HTERT RPE-1 (cell line): Measurements from ENCODE around the gene ADARB2.
"Not testable (repeated sequence)": the region's sequence is repeated elsewhere in the genome, so short reads cannot be mapped to it uniquely, and the experiment has no call there.

Experiments used
- in situ Hi-C: fragments of 300-500 bp; cut with MboI; formaldehyde crosslinking; loops from 4 replicates; pipeline ENCODE4 v1.14.3; 2020; ENCODE audit warnings: low sequenced_read_pairs

Gene ADARB2

DNA sequence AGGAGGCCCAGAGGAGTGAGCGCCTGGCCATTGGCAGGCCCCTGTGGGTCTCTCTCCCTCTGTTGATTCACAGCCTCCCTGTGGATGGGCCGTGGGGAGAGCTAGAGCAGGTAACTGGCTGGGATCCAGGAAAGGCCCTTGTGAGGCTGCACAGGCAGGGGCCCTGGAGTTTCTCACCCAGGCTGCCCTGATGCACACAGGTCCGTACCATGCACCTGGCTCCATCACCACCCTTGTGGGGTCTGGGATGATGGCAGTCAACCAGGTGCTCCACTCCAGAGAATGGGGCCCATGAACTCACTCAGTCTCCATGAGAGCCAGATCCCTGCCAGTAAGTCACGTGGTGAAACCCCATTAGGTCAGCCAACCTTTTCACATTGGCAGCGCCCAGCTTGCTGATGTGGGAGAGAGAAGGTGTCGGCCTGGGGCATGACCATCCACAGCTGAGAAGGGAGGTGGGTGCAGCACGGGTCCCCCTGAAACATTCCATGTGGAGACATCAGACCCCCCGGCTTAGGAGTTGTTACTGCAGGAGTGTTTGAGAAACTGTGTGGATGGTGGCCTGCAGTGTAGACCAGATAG is 320.8 kb downstream of the ADARB2 start:
- in situ Hi-C loops = no loop called here

DNA sequence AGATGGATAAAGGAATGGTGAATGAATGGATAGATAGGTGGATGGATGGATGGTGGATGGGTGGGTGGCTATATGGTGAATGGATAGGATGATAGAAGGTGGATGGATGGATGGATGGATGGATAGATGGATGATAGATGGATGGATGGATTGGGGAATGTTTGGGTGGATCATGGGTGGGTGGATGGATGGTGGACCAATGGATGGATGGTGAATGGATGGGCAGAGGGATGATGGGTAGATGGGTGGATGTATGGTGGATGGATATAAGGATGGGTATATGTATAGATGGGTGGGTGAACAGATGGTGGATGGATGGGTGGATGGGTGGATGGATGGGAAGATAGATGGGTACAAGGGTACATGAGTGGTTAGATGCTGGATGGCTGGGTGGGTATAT is 322.4 kb downstream of the ADARB2 start:
- in situ Hi-C loops = no loop called here

DNA sequence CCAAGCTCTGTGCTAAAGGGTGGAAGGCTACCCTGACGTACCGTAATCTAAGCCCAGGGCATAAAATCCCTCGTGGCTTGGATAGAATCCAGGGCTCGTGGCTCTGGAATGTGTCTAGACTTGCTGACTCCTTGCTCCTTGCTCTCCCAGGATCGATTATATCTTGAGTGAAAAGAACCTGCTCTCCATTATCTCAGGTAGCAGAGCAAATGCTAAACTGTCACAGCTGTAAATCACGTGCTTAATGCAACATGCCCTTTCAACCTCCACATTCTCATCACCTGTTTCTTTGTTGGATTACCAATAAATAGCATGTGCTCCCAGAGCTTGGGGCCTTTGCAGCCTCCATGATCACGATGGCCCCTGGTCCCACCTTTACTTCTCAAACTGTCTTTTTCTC is 323.0 kb downstream of the ADARB2 start:
- in situ Hi-C loops = not testable (repeated sequence)

DNA sequence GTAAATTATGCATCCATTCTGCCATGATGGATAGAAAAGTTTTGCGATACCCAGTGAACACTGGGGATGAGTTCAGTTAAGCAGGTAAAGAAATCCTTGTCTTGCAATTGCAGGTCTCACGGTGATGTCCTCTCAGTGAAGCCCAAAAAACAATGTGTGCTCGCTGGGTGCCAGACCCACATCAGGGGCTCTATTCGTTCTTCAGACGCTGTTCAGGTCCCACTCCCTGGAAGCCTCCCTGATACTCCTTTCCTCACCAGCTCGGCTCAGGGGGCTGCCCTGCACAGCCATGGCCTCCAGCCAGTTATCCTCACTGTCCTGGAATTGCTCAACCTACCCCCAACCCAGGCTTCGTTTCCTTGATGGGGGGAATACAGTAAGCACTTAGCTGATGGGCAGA is 323.5 kb downstream of the ADARB2 start:
- in situ Hi-C loops = no loop called here

DNA sequence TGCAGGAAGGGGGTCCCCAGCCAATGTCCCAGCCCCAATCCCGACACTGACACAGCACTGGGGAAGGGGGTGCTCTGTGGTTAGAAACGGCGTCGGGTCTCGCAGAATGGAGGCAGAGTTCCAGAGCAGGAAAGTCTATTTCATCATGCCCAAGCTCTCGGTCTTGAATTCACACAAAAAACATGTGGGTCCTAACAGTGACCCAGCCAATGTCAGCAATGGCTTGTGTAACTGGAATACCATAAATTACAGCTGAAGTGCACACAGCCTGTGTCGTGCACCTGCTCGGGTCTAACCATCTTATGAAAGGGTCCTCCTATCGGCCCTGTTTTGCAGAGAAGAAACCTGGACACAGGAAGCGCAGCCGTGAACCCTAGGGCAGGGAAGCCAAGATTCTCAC is 324.1 kb downstream of the ADARB2 start:
- in situ Hi-C loops = no loop called here

DNA sequence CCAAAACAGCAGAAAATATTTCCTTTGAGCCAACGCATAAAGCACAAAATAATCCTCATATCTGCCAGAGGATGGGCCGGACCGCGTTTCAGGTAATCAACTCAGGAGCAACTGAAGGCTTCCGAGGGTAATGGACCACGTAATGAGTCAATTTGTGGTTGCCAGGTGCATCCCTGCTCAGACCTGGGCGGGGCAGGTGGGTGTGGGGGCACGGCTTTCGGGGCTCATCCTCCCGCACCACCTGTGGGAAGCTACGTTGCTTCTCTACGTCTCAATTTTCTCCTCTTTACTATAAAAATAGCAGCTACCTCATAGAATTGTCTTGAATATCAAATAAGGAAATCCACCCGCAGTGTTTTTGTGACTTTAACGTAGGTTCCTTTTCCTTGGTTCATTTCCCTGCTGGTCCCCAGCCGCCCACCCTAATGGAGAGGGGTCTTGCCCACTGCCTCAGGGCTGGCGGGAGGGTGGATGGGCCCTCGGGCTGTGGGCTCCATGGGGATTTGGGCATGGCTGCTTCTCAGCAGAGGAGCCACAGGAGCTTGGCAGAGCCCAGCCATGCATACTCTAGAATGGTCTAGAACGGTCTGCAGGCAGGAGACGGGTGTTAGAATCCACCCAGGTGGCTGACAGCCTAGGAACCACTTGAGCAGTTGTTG is 324.7 kb downstream of the ADARB2 start:
- in situ Hi-C loops = no loop called here

DNA sequence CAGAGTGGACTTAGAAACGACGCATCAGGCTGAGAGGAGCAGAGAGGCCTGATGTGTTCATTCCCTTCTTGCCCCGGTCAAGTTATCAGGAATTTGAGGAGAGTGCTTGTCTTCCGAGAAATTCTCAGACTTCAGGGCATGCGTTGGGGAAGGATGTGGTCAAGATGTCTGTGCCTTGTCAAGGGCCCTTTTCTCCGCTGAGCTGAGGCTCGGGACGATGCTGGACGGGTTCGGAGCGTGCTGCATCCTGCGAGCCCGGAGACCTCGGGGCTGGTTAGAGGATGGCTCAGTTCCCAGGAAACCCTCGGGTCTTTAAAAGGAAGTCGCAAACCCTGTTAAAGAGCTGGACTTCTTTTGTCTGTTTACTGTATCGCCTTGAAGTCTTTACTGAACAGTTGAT is 325.4 kb downstream of the ADARB2 start:
- in situ Hi-C loops = no loop called here

DNA sequence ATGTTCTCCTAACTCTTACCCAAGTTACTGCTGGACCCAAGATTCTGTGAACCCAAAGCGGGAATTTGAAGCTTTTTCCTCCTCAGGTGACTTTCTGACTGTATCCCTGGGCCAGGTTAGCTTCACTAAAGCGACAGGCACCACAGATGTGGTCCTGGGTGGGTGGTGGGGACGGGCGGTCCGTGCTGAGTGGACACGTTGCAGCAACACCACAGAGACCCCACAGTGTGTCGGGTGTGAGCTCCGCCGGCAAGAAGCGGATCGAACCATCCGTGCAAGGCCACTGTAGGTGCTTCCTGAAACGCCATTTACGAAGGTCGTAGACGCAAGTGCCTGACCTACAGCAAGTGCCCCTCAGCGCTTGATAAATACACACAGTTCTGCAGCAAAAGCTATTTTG is 325.9 kb downstream of the ADARB2 start:
- in situ Hi-C loops = no loop called here

DNA sequence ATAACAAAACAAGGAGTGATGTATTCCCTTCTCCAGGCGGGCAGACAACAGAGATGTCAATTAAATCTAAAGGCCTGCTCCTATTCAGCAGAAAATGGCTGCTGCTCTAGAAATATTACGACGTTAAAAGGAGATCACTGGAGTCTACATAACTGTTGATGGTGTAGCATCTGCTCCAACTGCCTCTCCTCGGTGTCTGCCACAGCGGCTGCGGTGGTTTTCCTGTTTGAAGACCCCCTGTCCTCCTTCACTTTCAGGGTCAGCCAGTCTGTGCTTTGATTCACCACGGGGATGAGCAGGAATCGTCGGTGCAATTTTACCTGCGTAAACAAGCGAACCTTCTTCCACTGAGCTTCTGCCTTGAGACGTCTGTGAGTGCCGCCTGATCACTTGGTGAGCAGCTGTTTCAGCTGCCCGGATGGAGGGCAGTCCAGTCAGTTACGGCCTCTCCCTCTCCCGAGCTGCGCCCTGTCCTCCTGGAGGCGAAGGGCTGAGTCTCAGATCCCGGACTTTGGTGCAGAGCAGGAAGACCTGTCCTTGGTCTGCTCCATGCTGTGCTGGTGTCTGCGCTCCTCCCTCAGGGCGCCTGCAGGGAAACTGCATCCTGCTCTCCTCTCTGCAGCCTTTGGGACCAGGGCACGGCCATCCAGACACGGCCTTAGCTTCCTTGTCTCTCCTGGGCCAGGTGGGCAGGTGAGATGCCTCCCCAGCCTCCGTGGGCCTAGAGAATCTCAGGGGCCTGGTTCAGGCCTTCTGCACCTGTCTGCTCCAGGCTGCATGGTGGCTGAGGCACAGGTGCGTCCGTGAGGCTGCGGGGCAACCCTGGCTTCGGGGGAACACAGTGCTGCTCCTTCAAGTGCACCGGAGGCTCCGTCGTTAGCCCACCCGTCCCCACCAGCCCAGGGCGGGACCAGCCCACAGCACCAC is 326.6 kb downstream of the ADARB2 start:
- in situ Hi-C loops = no loop called here

DNA sequence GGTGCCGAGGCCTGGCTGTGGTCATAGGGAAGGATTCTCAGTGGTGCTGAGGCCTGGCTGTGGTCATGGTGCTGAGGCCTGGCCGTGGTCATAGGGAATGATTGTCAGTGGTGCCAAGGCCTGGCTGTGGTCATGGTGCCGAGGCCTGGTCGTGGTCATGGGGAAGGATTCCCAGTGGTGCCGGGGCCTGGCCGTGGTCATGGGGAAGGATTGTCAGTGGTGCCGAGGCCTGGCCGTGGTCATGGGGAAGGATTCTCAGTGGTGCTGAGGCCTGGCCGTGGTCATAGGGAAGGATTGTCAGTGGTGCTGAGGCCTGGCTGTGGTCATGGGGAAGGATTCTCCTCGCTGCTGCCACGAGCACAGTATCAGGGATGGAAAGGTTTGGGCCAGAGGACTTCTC is 327.3 kb downstream of the ADARB2 start:
- in situ Hi-C loops = no loop called here

DNA sequence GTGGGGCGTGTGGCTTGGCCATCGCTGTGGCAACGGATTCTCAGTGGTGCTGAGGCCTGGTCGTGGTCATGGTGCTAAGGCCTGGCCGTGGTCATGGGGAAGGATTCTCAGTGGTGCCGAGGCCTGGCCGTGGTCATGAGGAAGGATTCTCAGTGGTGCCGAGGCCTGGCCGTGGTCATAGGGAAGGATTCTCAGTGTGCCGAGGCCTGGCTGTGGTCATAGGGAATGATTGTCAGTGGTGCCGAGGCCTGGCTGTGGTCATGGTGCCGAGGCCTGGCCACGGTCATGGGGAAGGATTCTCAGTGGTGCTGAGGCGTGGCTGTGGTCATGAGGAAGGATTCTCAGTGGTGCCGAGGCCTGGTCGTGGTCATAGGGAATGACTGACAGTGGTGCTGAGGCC is 327.9 kb downstream of the ADARB2 start:
- in situ Hi-C loops = no loop called here

DNA sequence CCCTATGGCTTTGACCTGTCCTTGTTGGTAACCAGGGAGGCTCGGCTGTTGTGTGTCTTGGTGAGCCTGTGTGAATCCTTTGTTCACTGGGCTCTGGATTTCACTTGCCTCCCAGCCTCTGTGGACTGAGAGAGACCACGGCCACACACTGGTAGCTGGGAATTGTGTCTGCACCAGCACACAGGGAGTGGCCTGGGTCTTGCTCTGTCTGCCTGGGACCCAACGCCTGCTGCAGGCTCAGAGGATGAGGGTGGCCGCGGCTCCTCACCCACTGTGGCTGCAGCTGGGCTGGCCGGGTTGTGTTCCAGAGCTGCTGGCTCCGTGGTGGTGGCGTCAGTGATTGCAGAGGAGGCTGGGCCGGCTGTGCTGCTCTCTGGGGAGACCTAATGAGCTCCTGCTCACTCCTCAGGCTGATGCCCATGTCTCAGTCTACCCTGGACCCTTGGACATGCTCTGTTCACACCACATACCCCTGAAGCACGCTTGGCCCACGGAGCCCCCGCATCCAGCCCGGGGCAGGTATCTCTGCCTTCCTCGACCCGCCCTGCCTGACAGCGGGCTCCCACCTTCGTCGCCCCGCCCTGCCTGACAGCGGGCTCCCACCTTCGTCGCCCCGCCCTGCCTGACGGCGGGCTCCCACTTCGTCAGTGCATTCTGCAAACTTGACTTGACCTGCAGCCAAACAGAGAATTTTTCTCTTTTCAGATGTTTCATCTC is 328.5 kb downstream of the ADARB2 start:
- in situ Hi-C loops = no loop called here

DNA sequence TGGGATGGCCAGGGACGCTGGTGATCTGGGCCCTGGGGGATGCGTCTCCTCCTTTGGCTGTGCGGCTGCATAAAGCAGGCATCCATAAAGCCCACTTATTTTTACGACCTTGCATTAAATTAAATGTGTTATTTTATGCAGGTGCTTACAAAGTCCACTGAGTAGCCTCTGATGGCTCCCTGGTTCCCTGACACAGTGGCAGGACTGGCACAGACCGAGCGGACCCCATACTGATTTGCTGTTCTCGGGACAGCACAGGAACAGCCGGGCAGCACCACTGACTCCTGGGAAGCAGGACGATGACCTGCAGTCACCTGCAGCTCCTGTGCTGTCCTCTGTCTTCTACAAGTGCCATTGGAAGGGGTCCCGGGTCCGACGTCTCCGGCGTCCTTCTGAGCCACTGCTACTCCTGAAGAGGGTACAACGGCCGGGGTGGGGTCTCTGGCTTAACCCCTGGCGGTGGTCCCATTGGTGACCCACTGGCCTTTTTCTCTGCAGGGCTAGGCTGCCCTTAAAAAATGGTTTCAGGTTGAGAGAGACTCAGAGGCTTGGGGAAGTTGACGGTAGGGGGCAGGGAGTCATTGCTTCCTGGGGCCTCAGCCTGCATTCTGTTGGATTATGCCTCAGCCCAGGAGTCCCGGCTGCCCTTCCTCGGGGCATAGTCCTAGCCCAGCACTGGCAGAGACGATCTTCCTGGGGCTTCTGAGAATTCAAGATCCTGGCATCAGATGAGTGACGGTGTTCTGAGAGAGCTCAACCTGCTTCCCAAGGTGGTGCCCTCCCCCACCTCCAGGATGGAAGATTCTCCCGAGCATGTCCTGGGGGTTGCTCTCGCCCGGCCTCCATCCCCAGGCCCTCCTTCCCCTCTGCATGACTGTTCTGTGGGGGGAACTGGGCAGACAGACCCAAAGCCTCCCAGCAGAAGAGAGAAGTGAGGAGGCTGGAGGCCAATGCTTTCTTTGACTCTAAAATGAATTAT is 330.1 kb downstream of the ADARB2 start:
- in situ Hi-C loops = no loop called here

DNA sequence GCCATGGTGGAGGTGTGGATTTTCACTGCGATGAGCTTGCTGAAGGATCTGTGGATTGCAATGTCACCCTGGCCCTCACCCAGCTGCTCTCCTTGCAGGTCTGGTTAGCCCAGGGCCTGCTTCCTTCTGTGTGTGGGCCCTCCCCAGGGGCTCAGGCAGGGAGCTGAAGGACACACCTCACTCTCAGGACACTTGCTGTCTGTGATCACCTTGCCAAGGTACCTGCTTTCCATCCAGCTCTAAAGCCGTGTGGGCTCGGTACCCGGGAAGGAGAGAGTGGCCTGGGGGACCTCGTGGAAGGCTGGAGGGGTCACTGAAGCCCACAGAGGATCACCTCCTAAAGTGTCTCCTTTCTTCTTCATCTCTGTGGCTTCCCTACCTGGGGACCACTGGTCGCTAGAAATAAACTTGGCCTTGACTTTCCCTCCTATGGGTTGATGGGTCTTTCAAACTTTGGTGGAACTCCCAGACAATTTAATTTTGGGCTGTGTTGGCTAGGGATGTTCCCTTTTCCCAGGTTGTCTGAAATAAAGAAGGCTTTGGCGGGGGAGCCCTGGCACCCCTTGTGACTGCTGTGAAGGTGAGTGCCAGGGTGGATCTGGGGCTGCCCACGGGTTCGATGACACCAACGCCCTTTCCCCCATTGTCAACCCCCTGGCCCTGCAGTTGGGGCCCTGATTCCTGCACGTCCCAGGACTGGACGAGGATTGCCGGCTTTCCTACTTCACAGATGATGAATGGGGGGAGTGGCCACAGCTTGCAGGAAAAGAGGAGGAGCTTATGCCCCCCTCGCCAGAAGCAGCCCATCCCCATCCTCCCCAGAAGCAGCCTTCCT is 331.0 kb downstream of the ADARB2 start:
- in situ Hi-C loops = no loop called here

DNA sequence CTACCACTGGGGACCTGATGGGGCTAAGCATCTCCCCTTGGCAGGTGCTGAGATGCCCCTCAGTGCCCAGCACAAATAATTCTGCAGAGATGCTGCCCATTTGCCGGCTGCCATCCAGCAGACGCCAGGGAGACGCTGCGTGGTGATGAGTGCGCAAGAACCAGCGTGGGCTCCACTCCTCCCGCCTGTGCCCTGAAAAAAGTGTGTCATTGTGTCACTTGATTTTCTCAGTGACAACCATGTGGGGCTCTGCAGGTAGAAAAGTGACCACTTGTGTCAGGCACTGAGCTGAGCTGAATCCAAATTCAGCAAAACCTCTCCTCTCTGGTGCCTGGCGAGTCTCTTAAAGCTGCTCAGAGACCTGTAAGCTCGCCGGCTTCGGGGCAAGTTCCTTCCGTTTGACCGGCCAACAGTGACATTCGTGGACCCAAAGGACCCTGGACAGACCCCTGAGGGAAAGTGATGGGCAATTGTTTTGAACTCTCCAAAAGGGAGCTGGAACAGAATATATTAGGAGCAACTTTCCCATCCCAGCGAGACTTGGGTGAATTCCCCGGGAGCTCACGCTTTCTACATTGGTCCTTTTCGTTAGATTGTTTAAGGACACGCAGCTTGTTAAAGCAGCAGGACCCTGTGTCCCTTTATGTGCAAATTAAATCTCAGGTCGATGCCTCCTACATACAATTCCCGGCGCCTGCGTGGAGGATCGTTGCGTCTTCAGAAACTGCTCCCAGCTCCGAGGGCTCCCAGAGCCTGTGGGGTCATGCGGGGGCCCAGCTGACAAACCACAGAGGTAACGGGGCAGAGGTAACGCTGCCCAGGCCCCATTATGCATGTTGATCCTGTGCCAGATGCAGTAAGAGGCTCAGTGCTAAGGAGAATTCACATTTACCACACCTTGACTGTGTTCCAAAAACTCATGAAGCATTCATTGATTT is 332.7 kb downstream of the ADARB2 start:
- in situ Hi-C loops = no loop called here

DNA sequence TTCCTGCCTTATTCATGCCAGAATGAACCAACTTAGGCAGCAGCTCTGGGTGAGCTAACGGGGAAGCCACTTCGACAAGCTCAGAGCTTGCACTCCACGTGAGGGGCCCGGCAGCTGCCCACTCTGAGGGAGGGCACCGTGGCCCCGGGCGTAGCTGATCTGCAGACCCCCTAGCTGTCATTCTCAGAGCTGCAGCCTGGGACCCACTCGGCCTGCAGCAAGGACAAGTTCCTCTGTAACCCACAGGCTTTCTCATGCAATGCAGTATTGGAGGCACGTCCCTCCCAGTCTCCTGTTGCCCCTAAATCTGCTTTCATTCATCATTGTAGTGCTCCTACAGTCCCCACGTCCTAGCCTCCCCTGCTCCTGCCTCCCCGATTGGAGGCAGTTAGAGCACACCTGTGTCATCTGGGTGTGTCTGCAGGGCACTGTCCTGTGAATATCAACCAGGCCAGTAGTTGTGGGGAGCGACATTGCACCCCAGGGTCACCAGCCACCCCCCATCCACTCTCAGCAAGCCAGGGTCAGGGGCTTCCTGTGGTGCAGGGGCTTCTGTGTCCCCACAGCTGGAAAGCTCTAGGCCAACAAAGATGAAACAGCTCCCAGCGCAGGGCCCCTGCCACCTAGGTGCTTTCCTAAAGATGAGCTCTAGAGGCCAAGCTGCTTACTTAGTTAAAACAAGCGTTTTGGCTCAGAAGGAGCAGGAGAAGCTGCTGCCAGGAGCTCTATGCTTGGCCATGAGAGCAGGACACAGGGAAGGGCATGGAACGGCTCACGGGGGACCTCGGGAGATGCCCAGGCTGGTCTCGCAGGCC is 333.6 kb downstream of the ADARB2 start:
- in situ Hi-C loops = no loop called here

DNA sequence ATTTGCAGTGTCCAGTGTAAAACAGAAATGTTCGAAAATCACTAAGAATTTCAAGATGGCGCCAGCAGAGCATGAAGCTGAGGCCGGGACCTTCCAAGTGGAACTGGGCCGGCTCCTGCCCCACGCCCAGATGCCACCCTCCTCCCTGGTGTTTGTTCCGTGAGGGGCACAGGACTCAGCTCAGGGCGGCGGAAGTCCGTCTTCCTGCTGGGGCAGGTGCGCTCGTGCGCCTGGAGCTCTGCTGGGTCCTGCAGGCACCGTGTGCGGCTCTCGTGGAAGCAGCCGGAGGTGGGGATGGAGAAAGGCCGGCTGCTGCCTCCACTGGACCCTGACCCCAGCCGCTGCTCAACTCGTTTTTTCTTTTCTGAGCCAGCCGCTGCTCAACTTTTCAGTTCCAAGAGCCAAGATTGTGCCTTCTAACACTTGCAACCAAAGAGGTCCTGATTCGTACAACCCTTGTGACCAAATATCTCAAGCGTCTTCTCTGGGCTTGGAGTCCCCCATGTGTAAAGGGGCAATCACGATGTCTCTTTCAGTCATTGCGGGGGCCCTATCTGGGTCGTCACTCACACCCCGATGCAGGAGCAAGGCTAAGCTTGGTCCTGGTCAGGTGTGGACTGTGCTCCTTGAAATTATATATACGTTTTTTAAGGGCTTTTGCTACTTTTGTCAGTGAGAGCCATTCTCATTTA is 334.4 kb downstream of the ADARB2 start:
- in situ Hi-C loops = no loop called here
